Neural cell (in vitro differentiated cells): Measurements from ENCODE around the gene MAP3K1.

Experiments
- EP300 ChIP-seq: fragments of 450-650 bp; conservative IDR thresholded peaks from 2 replicates; pipeline ENCODE4 v1.6.1; 2014; ENCODE audit warnings: antibody characterized with exemption, mild to moderate bottlenecking, moderate library complexity; ENCODE audit not compliant: poor library complexity, severe bottlenecking
- EZH2 ChIP-seq: fragments of 200-600, 300-800 bp; shearing (Covaris generic), sonication (generic); IDR thresholded peaks from 2 replicates; pipeline ENCODE4 v1.6.1; 2014; ENCODE audit warnings: antibody characterized with exemption, low read length, borderline replicate concordance, mild to moderate bottlenecking; ENCODE audit not compliant: insufficient read depth, poor library complexity, severe bottlenecking
- MXI1 ChIP-seq: fragments of 450-650 bp; conservative IDR thresholded peaks from 2 replicates; pipeline ENCODE4 v1.6.1; 2014; ENCODE audit warnings: antibody characterized with exemption, mild to moderate bottlenecking; ENCODE audit not compliant: poor library complexity, severe bottlenecking
- POLR2AphosphoS5 ChIP-seq: IDR thresholded peaks from 2 replicates; pipeline ENCODE4 v1.6.1; 2012
- RAD21 ChIP-seq: fragments of 450-650 bp; conservative IDR thresholded peaks from 2 replicates; pipeline ENCODE4 v1.6.1; 2014; ENCODE audit warnings: antibody characterized with exemption, mild to moderate bottlenecking, moderate library complexity
- SMC3 ChIP-seq: fragments of 450-650 bp; conservative IDR thresholded peaks from 2 replicates; pipeline ENCODE4 v1.6.1; 2014; ENCODE audit warnings: antibody characterized with exemption, mild to moderate bottlenecking, moderate library complexity; ENCODE audit not compliant: poor library complexity
- TAF1 ChIP-seq: IDR thresholded peaks from 2 replicates; pipeline ENCODE4 v1.6.1; 2012; ENCODE audit warnings: low read depth
- TF ChIP-seq, protein P1 (sequence below): fragments of 450-650 bp; IDR thresholded peaks from 2 replicates; pipeline ENCODE4 v1.5.1; 2014; ENCODE audit warnings: antibody characterized with exemption, mild to moderate bottlenecking, moderate library complexity; ENCODE audit not compliant: poor library complexity, severe bottlenecking
- TF ChIP-seq, protein P2 (sequence below): IDR thresholded peaks from 2 replicates; pipeline ENCODE4 v1.6.1; 2012; ENCODE audit warnings: borderline replicate concordance

DNA sequence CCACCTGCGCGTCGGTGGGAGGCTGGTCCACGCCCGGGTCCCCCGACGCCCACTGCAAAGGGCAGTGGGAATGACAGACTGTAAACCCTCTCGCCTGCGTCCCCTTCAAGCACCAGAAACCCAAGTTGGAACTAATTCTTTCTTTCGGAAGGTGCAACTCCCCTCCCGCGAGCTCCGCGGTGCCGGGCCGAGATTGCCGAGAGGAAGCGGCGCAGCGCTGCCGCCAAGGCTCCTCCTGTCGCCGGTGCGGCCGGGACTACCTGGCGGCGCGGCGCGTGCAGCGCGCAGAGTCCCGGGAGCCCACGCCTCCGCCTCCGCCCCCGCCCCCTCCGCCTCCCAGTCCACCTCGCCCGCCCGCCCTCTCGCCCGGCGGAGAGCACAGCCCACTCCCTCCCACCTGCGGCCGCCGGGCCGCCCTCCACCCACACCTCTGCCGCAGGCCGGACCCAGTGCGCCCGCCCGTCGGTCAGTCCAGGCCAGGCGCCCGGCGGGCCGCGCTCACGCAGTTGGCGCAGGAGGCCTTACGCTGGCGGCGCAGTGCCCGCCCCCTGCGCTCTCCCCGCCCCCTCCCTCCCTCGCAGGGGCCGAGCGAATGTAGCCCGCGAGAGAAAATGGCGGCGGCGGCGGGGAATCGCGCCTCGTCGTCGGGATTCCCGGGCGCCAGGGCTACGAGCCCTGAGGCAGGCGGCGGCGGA lies at the start of gene MAP3K1:
- TF ChIP-seq, protein P1, sequence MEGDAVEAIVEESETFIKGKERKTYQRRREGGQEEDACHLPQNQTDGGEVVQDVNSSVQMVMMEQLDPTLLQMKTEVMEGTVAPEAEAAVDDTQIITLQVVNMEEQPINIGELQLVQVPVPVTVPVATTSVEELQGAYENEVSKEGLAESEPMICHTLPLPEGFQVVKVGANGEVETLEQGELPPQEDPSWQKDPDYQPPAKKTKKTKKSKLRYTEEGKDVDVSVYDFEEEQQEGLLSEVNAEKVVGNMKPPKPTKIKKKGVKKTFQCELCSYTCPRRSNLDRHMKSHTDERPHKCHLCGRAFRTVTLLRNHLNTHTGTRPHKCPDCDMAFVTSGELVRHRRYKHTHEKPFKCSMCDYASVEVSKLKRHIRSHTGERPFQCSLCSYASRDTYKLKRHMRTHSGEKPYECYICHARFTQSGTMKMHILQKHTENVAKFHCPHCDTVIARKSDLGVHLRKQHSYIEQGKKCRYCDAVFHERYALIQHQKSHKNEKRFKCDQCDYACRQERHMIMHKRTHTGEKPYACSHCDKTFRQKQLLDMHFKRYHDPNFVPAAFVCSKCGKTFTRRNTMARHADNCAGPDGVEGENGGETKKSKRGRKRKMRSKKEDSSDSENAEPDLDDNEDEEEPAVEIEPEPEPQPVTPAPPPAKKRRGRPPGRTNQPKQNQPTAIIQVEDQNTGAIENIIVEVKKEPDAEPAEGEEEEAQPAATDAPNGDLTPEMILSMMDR: peak; percentile 58
- no peak for TF ChIP-seq EP300
- TF ChIP-seq EZH2: no peak
- TF ChIP-seq, protein P2, sequence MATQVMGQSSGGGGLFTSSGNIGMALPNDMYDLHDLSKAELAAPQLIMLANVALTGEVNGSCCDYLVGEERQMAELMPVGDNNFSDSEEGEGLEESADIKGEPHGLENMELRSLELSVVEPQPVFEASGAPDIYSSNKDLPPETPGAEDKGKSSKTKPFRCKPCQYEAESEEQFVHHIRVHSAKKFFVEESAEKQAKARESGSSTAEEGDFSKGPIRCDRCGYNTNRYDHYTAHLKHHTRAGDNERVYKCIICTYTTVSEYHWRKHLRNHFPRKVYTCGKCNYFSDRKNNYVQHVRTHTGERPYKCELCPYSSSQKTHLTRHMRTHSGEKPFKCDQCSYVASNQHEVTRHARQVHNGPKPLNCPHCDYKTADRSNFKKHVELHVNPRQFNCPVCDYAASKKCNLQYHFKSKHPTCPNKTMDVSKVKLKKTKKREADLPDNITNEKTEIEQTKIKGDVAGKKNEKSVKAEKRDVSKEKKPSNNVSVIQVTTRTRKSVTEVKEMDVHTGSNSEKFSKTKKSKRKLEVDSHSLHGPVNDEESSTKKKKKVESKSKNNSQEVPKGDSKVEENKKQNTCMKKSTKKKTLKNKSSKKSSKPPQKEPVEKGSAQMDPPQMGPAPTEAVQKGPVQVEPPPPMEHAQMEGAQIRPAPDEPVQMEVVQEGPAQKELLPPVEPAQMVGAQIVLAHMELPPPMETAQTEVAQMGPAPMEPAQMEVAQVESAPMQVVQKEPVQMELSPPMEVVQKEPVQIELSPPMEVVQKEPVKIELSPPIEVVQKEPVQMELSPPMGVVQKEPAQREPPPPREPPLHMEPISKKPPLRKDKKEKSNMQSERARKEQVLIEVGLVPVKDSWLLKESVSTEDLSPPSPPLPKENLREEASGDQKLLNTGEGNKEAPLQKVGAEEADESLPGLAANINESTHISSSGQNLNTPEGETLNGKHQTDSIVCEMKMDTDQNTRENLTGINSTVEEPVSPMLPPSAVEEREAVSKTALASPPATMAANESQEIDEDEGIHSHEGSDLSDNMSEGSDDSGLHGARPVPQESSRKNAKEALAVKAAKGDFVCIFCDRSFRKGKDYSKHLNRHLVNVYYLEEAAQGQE: no peak
- TF ChIP-seq MXI1: peak; percentile 43
- TF ChIP-seq TAF1: no peak
- TF ChIP-seq POLR2AphosphoS5: peak; percentile 14
- peak; percentile 61 for TF ChIP-seq RAD21
- peak; percentile 62 for TF ChIP-seq SMC3
